D721Med (cell line): ENCODE measurements around the gene GJB1.

Source experiments
- DNase-seq: peaks from one replicate; pipeline ENCODE4 v3.0.0; 2011; ENCODE audit warnings: low spot score; ENCODE audit not compliant: insufficient read length
- FAIRE-seq: peaks from 2 replicates; lab custom pipeline; 2011; peaks lifted over from hg19 to GRCh38; lab: Jason Lieb, UNC
- CTCF ChIP-seq: IDR thresholded peaks from 2 replicates; pipeline ENCODE4 v1.5.1; 2012; ENCODE audit warnings: mild to moderate bottlenecking, control low read depth; ENCODE audit not compliant: insufficient read depth; ENCODE audit errors: missing control alignments

The GJB1 gene

GRCh38 chrX:71181910-71182799, 40.9 kb upstream of the GJB1 start:
- no peak for FAIRE-seq

GRCh38 chrX:71182871-71183270, 40.2 kb upstream of the GJB1 start:
- FAIRE-seq = no peak
- no peak for DNase-seq

More at GRCh38 chrX:71181910-71182799, 40.9 kb upstream of the GJB1 start:
- no peak for TF ChIP-seq CTCF
- DNase-seq = no peak

GRCh38 chrX:71183341-71183740, 39.7 kb upstream of the GJB1 start:
- TF ChIP-seq CTCF = no peak
- FAIRE-seq = no peak
- DNase-seq = no peak

More at GRCh38 chrX:71182871-71183270, 40.2 kb upstream of the GJB1 start:
- TF ChIP-seq CTCF = no peak

DNA sequence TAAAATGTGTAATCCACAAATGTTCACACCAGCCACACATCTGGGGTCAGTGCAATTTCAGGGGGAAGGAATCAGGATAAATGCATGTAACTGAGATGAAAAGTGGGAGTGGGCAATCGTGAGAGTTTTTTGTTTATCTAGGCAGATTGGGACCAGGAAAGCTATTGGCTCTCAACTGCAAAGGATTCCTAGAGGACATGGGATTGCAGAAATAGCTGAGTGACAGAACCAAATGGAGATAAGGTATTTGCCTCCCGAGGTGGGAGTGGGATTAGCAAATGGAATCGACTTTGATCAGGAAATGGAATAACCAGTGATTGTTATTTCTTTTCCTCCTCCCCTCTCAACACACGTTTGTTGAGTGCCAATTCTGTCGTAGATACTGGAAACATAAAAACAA, 38.9 kb upstream of the GJB1 start:
- FAIRE-seq = no peak
- TF ChIP-seq CTCF = no peak

GRCh38 chrX:71184803-71185495, 38.1 kb upstream of the GJB1 start:
- FAIRE-seq (no peak), DNase-seq (no peak)
- no peak for TF ChIP-seq CTCF

More for the DNA sequence above, 38.9 kb upstream of the GJB1 start:
- no peak for DNase-seq

DNA sequence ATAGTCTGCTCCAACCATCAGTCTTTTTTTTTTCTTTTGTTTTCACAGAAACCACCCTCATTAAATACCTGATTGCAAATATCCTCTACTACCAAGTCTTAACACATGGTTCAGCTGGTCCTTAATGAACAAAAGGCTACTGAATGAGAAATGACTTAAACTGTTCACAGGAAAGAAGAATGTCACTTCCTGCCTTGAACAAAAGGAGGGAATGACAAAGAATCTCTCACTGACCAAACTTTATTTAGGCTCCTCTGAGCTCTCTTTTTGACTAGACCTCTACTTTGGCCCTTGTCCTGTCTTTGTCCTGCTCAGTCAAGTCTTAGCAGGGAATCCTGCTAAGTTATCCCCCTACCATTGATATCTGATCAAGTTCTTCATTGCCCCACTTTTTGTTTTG, 31.8 kb upstream of the GJB1 start:
- FAIRE-seq (no peak), DNase-seq (no peak)
- no peak for TF ChIP-seq CTCF
